HepG2 (cell line): ENCODE measurements around the gene TMEM87B. TPM values are rescaled to one million over a fixed set of nuclear protein-coding genes. Genes with fewer than 3 reads are reported as not detected.

Source experiments
- ATAC-seq: fragments of 200-7000 bp; cut with Tn5 transposase; 3 replicates; pipeline ENCODE4 v1.9.1; 2020; ENCODE audit warnings: mild to moderate bottlenecking, moderate library complexity
- BruUV-seq: library from RNA; stranded (reverse); fragments of 400-500 nt; replicated peaks from 2 replicates; lab custom pipeline; 2021; lab: Mats Ljungman, UMichigan
- CTCF ChIA-PET: fragments of 300-600 bp; formaldehyde crosslinking; extraction: SDS; loops from one replicate; lab custom pipeline; 2021; ENCODE audit warnings: low total read pairs, inconsistent platforms, low intra/inter-chr PET ratio; lab: Yijun Ruan, JAX
- POLR2A ChIA-PET: fragments of 350-600 bp; sonication (Branson Sonifier 250); formaldehyde crosslinking; loops from one replicate; lab custom pipeline; 2020; ENCODE audit warnings: antibody characterized with exemption, inconsistent platforms; lab: Yijun Ruan, JAX
- DNase-seq: peaks from one replicate; pipeline ENCODE4 v3.0.0-alpha.2; 2015; ENCODE audit warnings: low spot score
- FAIRE-seq: peaks from 3 replicates; lab custom pipeline; 2011; peaks lifted over from hg19 to GRCh38; lab: Jason Lieb, UNC
- H2AFZ ChIP-seq: one replicate; pipeline ENCODE4 v1.6.1; 2011; ENCODE audit warnings: low read length, inconsistent platforms
- H3K27ac ChIP-seq: fragments of 300-600 bp; 3 replicates; pipeline ENCODE4 v1.8.0; 2011; ENCODE audit warnings: mixed run types, mild to moderate bottlenecking, mixed read lengths, low read length, inconsistent platforms; ENCODE audit not compliant: insufficient read depth; ENCODE audit errors: extremely low read length
- H3K27me3 ChIP-seq, 2 experiments: fragments of 200-600 bp in 1 of 2; 2 replicates in 1 of 2; 3 replicates in 1 of 2; pipeline versions ENCODE4 v1.6.0 to v1.8.0; 2011; ENCODE audit warnings: low read length in 2 of 2, mild to moderate bottlenecking in 2 of 2, moderate library complexity in 2 of 2, inconsistent platforms in 1 of 2; ENCODE audit not compliant: insufficient read depth in 2 of 2, control insufficient read depth in 1 of 2
- H3K36me3 ChIP-seq, 2 experiments: fragments of 200-600 bp in 1 of 2; replicated peaks in 1 of 2; 2 replicates in 1 of 2; 3 replicates in 1 of 2; pipeline versions ENCODE4 v1.5.1 to v1.8.0; 2011; ENCODE audit warnings: low read length in 2 of 2, inconsistent platforms in 1 of 2; ENCODE audit not compliant: insufficient read depth in 2 of 2, control insufficient read depth in 1 of 2
- H3K4me1 ChIP-seq: 2 replicates; pipeline ENCODE4 v1.5.1; 2012; ENCODE audit warnings: low read length, inconsistent platforms; ENCODE audit not compliant: insufficient read depth
- H3K4me2 ChIP-seq: 2 replicates; pipeline ENCODE4 v1.6.0; 2011; ENCODE audit warnings: low read depth, low read length, inconsistent platforms
- H3K4me3 ChIP-seq, 3 experiments: fragments of 200-600 bp in 1 of 3; sonication (generic), shearing (Covaris generic) in 1 of 3; replicated peaks in 1 of 3; 2 replicates each; pipeline ENCODE4 v1.5.1; 2011 to 2016; ENCODE audit warnings: low read length in 3 of 3, inconsistent platforms in 2 of 3, low read depth in 2 of 3, mild to moderate bottlenecking in 2 of 3, control low read depth in 1 of 3, mixed read lengths in 1 of 3; ENCODE audit not compliant: insufficient read depth in 1 of 3
- H3K79me2 ChIP-seq: one replicate; pipeline ENCODE4 v1.6.1; 2011; ENCODE audit warnings: low read length, inconsistent platforms; ENCODE audit not compliant: insufficient read depth
- H3K9ac ChIP-seq: 2 replicates; pipeline ENCODE4 v1.6.0; 2011; ENCODE audit warnings: mild to moderate bottlenecking, low read depth, low read length, inconsistent platforms; ENCODE audit not compliant: insufficient read depth
- H3K9me3 ChIP-seq: 2 replicates; pipeline ENCODE4 v1.5.1; 2012; ENCODE audit warnings: mild to moderate bottlenecking, low read length
- H4K20me1 ChIP-seq: 2 replicates; pipeline ENCODE4 v1.6.0; 2011; ENCODE audit warnings: inconsistent platforms, mild to moderate bottlenecking, low read length, moderate library complexity; ENCODE audit not compliant: insufficient read depth
- GABPB1 ChIP-seq: IDR thresholded peaks from 2 replicates; pipeline ENCODE4 v1.6.1; 2016; ENCODE audit warnings: mild to moderate bottlenecking, missing genetic modification reagents, moderate library complexity, missing compliant biosample characterization
- HOXA9 ChIP-seq: sonication (generic); formaldehyde crosslinking; IDR thresholded peaks from 2 replicates; pipeline ENCODE4 v1.8.1; 2022; ENCODE audit warnings: missing genetic modification reagents, mild to moderate bottlenecking, moderate library complexity, borderline replicate concordance
- SIX4 ChIP-seq: sonication (generic); formaldehyde crosslinking; IDR thresholded peaks from 2 replicates; pipeline ENCODE4 v1.4.0; 2020; ENCODE audit warnings: missing genetic modification reagents
- ZFP62 ChIP-seq: sonication (generic); formaldehyde crosslinking; IDR thresholded peaks from 2 replicates; pipeline ENCODE4 v1.4.0; 2020; ENCODE audit warnings: missing genetic modification reagents
- ZNF24 ChIP-seq: fragments of 450-650 bp; IDR thresholded peaks from 2 replicates; pipeline ENCODE4 v1.6.1; 2017; ENCODE audit warnings: antibody characterized with exemption, mild to moderate bottlenecking
- ZNF501 ChIP-seq: sonication (generic); formaldehyde crosslinking; IDR thresholded peaks from 2 replicates; pipeline ENCODE4 v1.5.1; 2020; ENCODE audit warnings: mild to moderate bottlenecking, moderate library complexity, missing genetic modification reagents
- ZNF746 ChIP-seq: sonication (generic); formaldehyde crosslinking; IDR thresholded peaks from 2 replicates; pipeline ENCODE4 v1.8.0; 2022; ENCODE audit warnings: mild to moderate bottlenecking, missing genetic modification reagents
- ZNF776 ChIP-seq: sonication (generic); formaldehyde crosslinking; IDR thresholded peaks from 2 replicates; pipeline ENCODE4 v1.4.0; 2020; ENCODE audit warnings: mild to moderate bottlenecking, missing genetic modification reagents
- ZNF790 ChIP-seq: sonication (generic); formaldehyde crosslinking; IDR thresholded peaks from 2 replicates; pipeline ENCODE4 v1.8.0; 2022; ENCODE audit warnings: missing genetic modification reagents, mild to moderate bottlenecking, borderline replicate concordance
- WGBS: methylation state at CpG from one replicate; pipeline ENCODE4 v1.1.6; 2017; ENCODE audit warnings: low lambda C conversion rate; 5-methylcytosine and 5-hydroxymethylcytosine counted together
- in situ Hi-C: cut with HindIII; loops from 2 replicates; pipeline ENCODE4 v1.10.0; 2017; ENCODE audit warnings: low pct_unique_long_range_greater_than_20kb; ENCODE audit not compliant: extremely low pct_ligation_motif_present
- intact Hi-C: fragments of 100-400 bp; cut with micrococcal nuclease; formaldehyde crosslinking; loops from one replicate; pipeline ENCODE4 v1.10.0; 2022; ENCODE audit not compliant: unreplicated experiment
- polyA plus RNA-seq, 8 experiments: library from polyadenylated mRNA; depleted of rRNA in 3 of 8; stranded (reverse) in 7 of 8; unstranded in 1 of 8; fragments of >200 nt; fragmentation: Illumina TruSeq in 4 of 8; extraction: Trizol in 4 of 8; gene quantifications; 2 replicates each; pipeline versions ENCODE4 v1.2.1 to v1.2.3, GENCODE V29; 2011 to 2016; ENCODE audit warnings: low read depth in 4 of 8, missing spikeins in 1 of 8, mixed read lengths in 1 of 8; ENCODE audit not compliant: insufficient read depth in 1 of 8
- total RNA-seq, 5 experiments: library from RNA; depleted of rRNA; stranded (reverse); fragments of >200 nt; fragmentation: Illumina TruSeq; extraction: Trizol; gene quantifications; 2 replicates each; pipeline ENCODE4 v1.2.3, GENCODE V29; 2016; ENCODE audit warnings: low read depth in 1 of 5
- TF ChIP-seq, protein P1 (sequence below): IDR thresholded peaks from 2 replicates; pipeline ENCODE4 v1.6.1; 2016; ENCODE audit warnings: missing genetic modification reagents, missing compliant biosample characterization
- TF ChIP-seq, protein P2 (sequence below): sonication (generic); formaldehyde crosslinking; IDR thresholded peaks from 2 replicates; pipeline ENCODE4 v1.8.1; 2022; ENCODE audit warnings: low read depth, mild to moderate bottlenecking, missing genetic modification reagents
- TF ChIP-seq, protein P3 (sequence below): IDR thresholded peaks from 2 replicates; pipeline ENCODE4 v1.6.1; 2012; ENCODE audit warnings: inconsistent platforms
- TF ChIP-seq, protein P4 (sequence below): sonication (generic); formaldehyde crosslinking; IDR thresholded peaks from 2 replicates; pipeline ENCODE4 v1.8.0; 2022; ENCODE audit warnings: missing genetic modification reagents, mild to moderate bottlenecking, inconsistent platforms, borderline replicate concordance

Gene TMEM87B
- total and polyA plus RNA-seq, 2 of the 13 experiments (the other 11 are each of a cell fraction or from before 2014, with no cell fraction given): 15.1 to 16.2 TPM

DNA sequence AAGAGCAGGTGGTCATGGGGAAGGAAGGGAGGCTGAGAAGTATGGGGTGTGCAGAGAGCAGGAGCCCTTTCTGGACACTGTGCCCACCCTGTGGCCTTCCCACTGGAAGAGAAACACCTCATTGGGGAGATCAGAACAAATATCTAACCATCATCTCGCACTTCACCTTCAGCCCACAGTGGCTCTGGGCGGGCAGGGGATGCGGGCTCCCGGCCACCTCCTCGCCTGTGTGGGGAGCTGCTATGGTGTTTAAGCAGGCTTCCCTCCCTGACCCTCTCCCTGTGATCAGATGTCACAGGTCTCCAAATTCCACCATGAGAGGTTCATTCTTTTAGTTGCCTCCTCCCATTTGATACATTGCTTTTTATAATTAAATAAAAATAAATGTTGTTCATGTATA is 88.1 kb downstream of the TMEM87B start:
- Histone ChIP-seq H3K27me3 (no peaks in the 10 kb centered on the region; a peak in 1 of 5 replicates), H3K4me1 (no peaks in the 10 kb centered on the region), H3K36me3 (no peaks in the 10 kb centered on the region), H3K4me3 (no peak overlapping the region), H3K27ac (no peak overlapping the region), H3K9ac (no peak overlapping the region), H3K9me3 (no peaks in the 10 kb centered on the region), H3K79me2 (no peaks in the 10 kb centered on the region), H4K20me1 (no peaks in the 10 kb centered on the region), H2AFZ (no peak overlapping the region), H3K4me2 (no peak overlapping the region)
- in situ Hi-C loops (no loop called here), intact Hi-C loops (no loop called here)
- TF ChIP-seq ZNF24 (no peak), ZNF501 (CRISPR knock-in tag) (no peak), ZFP62 (CRISPR knock-in tag) (no peak)
- TF ChIP-seq, protein P1, sequence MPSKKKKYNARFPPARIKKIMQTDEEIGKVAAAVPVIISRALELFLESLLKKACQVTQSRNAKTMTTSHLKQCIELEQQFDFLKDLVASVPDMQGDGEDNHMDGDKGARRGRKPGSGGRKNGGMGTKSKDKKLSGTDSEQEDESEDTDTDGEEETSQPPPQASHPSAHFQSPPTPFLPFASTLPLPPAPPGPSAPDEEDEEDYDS (CRISPR knock-in tag): no peak
- POLR2A ChIA-PET: no interaction called here
- no peak for ATAC-seq
- no TSS peak for BruUV-seq
- WGBS: 98% methylated on average over 5 of the region's 5 CpGs
- DNase-seq: no peak
- FAIRE-seq: no peak
- CTCF ChIA-PET: no interaction called here

DNA sequence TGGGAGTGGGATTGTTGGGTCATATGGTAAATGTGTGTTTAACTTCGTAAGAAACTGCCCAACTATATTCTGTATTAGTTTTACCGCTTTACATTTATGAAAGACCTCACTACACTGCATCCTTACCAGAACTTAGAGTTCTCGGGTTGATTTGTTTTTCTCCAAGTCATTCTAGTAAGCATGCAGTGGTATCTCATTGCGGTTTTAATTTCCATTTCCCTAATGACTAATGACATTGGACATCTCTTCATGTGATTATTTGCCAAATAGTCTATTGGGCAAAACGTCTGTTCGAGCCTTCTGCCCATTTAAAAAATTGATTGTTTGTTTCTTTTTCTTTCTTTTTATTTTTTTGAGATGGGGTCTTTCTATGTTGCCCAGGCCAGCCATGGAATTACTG is 89.9 kb downstream of the TMEM87B start:
- DNase-seq: no peak
- no peaks in the 10 kb centered on the region for H3K27me3 ChIP-seq
- H3K27ac ChIP-seq: no peak overlapping the region
- in situ Hi-C loops (no loop called here), intact Hi-C loops (no loop called here)
- no TSS peak for BruUV-seq
- H3K4me2 ChIP-seq: no peak overlapping the region
- H4K20me1 ChIP-seq: no peaks in the 10 kb centered on the region
- H3K36me3 ChIP-seq: no peaks in the 10 kb centered on the region
- no peak for FAIRE-seq
- no peak for ATAC-seq
- no peaks in the 10 kb centered on the region for H3K4me1 ChIP-seq
- H2AFZ ChIP-seq: no peak overlapping the region
- H3K4me3 ChIP-seq: no peak overlapping the region
- CTCF ChIA-PET: no interaction called here
- H3K9me3 ChIP-seq: no peaks in the 10 kb centered on the region
- H3K9ac ChIP-seq: no peak overlapping the region
- POLR2A ChIA-PET: no interaction called here
- WGBS: 95% methylated on average over 6 of the region's 6 CpGs
- no peaks in the 10 kb centered on the region for H3K79me2 ChIP-seq
- TF ChIP-seq ZNF746 (CRISPR knock-in tag) (no peak), HOXA9 (no peak), SIX4 (CRISPR knock-in tag) (no peak), ZNF776 (CRISPR knock-in tag) (no peak), ZNF790 (no peak), GABPB1 (CRISPR knock-in tag) (no peak)
- TF ChIP-seq, protein P2, sequence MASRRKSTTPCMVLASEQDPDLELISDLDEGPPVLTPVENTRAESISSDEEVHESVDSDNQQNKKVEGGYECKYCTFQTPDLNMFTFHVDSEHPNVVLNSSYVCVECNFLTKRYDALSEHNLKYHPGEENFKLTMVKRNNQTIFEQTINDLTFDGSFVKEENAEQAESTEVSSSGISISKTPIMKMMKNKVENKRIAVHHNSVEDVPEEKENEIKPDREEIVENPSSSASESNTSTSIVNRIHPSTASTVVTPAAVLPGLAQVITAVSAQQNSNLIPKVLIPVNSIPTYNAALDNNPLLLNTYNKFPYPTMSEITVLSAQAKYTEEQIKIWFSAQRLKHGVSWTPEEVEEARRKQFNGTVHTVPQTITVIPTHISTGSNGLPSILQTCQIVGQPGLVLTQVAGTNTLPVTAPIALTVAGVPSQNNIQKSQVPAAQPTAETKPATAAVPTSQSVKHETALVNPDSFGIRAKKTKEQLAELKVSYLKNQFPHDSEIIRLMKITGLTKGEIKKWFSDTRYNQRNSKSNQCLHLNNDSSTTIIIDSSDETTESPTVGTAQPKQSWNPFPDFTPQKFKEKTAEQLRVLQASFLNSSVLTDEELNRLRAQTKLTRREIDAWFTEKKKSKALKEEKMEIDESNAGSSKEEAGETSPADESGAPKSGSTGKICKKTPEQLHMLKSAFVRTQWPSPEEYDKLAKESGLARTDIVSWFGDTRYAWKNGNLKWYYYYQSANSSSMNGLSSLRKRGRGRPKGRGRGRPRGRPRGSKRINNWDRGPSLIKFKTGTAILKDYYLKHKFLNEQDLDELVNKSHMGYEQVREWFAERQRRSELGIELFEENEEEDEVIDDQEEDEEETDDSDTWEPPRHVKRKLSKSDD (CRISPR knock-in tag): no peak
- TF ChIP-seq, protein P3, sequence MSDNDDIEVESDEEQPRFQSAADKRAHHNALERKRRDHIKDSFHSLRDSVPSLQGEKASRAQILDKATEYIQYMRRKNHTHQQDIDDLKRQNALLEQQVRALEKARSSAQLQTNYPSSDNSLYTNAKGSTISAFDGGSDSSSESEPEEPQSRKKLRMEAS: no peak
- TF ChIP-seq, protein P4, sequence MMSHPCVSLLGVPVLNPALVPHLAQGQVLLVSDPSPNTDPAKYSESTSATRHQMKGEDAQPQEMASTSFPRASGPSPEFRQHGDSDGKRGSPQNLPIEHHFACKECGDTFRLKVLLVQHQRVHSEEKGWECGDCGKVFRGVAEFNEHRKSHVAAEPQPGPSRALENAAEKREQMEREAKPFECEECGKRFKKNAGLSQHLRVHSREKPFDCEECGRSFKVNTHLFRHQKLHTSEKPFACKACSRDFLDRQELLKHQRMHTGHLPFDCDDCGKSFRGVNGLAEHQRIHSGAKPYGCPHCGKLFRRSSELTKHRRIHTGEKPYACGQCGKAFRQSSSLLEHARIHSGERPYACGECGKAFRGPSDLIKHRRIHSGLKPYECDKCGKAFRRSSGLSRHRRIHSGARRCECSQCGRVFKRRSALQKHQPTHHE (CRISPR knock-in tag): no peak
